Left renal cortex interstitium (tissue), 4 donors: ENCODE results near the gene RAB43. TPM values are rescaled to one million over a fixed set of nuclear protein-coding genes. Genes with fewer than 3 reads are reported as not detected.
A peak's percentile ranks its signal among the peaks of the same experiment; 100 is the strongest.
"Not testable (repeated sequence)": the region's sequence is repeated elsewhere in the genome, so short reads cannot be mapped to it uniquely, and the experiment has no call there.

Experiments
- DNase-seq, 4 donors: peaks; one replicate each; pipeline ENCODE4 v3.0.0-alpha.2; 2013; ENCODE audit warnings: low read depth in 4 of 4, low spot score in 2 of 4, missing footprints in 1 of 4
- polyA plus RNA-seq, 4 donors: library from polyadenylated mRNA; unstranded; fragments of 120-200 nt; gene quantifications; one replicate each; pipeline ENCODE4 v1.2.1, GENCODE V29; 2013; ENCODE audit not compliant: insufficient read length in 4 of 4

RAB43 gene
- polyA plus RNA-seq, 4 donors: 5.1 to 8.5 (median 7.1) TPM

DNA sequence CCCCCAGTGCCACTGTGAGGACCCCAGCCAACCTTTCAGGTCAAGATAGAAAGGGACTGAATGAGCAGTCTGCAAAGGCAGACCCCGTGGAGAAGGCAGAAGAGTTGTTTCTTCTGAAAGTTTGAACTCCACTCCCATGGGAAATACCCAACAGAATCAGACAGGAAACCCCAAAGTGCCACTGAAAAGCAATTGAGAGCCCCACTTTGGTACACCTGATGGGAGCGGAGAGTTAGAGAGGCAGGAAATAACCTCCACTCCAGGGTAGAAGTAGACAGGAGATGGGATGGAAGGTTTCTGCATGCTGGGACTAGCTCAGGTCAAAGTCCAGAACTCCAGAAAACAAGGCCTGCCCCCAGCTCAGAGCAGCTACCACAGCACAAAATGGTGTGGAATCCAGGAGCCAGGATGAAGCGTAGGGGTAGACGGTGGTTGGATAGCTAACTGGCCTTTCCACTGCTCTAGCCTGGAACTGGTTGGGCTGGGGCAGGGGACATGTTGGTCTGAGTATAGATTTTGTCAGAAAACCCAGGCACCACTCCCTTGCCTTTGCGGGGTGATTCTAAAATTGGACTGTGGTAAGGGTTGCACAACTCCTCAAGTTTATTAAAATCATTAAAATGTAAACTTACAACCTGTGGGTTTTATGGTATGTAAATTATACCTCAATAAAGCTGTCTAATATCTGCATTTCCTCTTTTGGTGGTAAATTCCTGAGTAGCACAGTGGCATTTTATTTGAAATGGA lies 1.9 kb upstream of the RAB43 start:
- DNase-seq: no peak

DNA sequence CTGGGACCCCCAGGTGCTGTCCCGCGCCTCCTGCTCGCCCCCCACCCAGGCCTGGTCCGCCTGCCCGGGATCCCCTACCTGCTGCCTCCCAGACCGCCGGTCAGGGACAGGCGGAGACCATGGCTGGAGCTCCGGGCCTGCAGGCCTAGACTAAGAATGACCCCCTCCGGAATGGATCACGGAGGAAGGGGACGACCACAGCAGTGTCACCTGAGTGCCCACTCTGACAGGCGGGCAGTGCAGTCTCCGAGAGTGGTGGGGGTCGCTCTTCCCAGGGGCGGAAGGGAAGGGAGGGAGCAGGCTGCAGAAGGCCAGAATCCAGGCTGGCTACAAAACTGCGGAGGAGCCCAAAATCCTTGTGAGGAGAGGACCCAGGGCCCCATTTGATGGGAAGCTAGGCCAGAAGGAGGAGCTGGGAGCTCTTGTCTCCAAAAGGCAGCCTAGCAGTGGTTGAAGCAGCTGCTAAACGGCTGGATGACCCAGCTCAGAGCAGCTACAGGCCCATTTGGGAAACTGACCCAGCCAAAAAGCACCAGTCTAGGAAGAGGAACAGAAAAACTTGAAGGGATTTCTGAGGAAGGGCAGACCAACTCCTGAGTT lies 908 bp upstream of the RAB43 start:
- no peak for DNase-seq

DNA sequence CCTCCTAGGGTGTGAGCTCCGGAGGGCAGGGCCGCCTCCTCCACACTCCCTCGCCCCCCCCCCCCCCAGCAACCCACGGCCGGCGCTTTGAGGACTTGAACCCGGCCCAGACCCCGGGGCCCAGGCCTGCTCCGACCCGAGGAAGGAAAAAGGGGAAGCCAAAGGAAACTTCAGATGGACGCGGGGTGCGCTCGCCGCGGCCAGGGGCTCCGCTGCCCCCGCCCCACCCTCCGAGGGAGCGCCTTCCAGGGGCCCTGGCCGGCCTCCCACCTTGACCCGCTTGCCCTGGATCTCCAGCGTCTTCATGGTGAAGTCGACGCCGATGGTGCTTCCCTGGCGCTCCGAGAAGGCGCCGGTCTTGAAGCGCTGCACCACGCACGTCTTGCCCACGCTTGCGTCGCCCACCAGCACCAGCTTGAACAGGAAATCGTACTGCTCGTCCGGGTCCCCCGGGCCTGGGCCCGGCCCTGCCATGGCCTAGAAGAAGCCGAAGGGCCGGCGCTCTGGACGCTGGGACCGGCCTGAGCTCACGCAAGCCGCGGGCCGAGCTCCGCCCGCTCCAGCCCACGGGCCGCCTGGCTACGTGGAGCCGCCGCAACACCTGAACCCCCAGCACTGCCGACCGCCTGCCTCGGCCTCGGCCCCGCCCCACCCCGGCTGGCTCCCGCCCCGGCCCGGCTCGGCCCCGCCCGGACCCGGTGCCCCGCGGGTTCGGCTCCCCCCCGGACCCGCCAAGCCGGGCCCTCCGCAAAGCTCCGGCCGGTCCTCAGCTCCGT lies 400 bp downstream of the RAB43 start:
- no peak for DNase-seq

DNA sequence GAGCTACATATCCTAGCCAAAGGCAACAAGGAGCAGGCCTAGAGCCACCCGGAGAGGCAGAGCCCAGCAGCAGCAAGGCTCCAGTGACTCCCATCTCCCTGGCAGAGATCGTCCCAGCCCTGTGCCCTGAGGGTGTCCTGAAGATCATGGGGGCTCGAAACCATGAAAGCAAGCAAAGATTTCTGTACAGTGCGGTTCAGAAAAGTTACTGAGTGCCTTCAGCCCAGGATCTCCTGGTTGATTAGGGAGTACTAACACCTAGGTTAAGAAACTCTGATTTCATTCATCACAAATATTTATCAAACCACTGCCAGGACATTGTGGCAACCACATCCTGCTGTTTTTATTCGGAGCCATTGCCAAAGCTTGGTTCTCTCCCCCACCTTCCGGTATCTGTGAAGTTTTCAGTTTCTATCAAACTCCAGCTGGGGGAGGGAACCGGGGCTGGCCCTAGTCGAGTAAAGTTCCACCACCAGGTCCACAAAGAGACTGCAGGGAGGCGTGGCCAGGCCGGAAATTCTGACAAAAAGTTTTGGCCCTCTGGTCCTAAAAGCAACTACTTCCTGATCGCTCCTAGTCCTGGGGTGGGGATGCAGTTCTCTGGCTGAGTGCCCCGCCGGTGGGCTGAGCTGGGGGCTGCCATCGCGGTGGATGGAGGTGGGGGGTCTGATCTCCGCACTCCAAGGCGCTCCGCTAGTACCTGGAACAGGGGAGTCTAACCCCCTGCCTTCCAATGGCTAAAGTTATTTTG lies 1.2 kb downstream of the RAB43 start:
- peak in 3 of 4 donors; percentile 67 to 85 (median 76) for DNase-seq

DNA sequence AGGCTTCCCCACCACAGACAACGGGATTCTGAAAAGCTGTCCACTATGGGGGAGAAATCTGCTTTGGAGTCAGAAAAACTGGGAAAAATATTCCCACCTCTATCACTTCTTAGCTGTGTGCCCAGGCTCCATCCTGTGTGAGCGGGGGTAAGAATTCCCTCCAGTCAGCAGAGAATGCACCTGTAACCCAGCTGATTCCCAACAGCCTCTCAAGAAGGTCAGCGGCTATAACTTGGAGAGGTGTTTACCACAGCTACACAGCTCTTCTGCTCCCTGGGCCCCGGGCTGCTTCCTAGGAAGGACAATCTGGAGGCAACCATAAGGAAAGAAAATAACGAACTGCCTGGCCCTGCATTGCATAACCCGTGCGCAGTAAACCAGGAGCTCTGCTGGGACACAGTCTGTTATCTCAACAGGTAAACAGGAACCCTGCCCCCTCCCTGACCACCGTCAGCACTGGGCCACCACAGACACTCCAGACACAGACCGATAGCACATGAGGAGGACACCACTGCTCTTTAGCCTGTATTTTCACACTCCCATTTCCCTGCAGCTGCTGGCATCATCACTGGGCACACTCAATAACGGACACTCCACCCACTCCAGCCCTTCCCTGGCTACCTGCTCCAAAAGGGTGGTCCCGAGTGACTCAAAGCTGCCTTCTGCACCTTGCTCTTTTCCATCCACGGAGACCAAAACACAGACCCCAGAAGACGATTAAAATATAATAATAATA lies 2.1 kb downstream of the RAB43 start:
- DNase-seq: no peak

DNA sequence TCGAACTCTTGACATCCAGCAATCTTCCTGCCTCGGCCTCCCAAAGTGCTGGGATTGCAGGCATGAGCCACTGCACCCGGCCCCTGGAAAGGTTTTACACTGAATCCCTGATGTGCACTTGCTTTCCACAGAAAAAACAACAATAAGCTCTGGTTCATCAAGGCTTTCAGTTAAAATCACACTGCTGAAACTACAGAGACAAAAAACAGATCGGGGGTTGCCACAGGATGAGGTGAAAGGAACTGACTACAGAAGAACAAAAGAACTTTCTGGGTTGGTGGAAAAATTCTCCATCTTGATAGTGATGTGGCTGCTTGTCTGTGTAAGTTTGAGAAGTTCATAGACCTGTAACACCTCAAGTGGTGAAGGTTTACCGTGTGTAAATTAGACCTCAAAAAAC lies 2.9 kb downstream of the RAB43 start:
- no peak for DNase-seq

GRCh38 chr3:129117134-129117533 lies 4.5 kb downstream of the RAB43 start:
- no peak for DNase-seq

DNA sequence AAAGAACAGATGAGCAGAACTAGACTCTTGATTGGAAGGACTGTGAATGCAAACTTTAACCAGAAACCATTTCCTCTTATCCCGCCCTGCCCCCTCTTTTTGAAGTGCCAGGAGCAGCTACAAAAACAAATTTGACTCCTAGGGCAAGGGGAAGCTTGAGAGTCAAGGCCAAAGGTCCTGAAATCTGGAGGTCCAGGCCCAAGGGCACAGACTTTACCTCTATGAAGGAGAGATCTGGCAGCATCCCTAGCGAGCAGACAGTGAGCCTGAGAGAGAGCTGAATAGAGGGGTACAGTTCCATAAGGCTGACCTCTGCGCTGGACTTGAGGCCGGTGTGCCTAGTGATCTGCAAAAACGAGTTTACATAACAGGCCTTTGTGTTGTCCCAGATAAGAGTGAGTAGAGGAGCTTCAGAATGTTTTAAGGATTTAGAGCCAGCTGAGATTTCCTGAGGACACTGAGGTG lies 5.1 kb downstream of the RAB43 start:
- DNase-seq: no peak

GRCh38 chr3:129114455-129114854 lies 7.1 kb downstream of the RAB43 start:
- DNase-seq: no peak

GRCh38 chr3:129112308-129113052 lies 9.1 kb downstream of the RAB43 start:
- no peak for DNase-seq

GRCh38 chr3:129111076-129111780 lies 10.4 kb downstream of the RAB43 start:
- DNase-seq: not testable (repeated sequence)

- DNase-seq: no peak
Measured at GRCh38 chr3:129107793-129108192, 13.8 kb downstream of the RAB43 start.

DNA sequence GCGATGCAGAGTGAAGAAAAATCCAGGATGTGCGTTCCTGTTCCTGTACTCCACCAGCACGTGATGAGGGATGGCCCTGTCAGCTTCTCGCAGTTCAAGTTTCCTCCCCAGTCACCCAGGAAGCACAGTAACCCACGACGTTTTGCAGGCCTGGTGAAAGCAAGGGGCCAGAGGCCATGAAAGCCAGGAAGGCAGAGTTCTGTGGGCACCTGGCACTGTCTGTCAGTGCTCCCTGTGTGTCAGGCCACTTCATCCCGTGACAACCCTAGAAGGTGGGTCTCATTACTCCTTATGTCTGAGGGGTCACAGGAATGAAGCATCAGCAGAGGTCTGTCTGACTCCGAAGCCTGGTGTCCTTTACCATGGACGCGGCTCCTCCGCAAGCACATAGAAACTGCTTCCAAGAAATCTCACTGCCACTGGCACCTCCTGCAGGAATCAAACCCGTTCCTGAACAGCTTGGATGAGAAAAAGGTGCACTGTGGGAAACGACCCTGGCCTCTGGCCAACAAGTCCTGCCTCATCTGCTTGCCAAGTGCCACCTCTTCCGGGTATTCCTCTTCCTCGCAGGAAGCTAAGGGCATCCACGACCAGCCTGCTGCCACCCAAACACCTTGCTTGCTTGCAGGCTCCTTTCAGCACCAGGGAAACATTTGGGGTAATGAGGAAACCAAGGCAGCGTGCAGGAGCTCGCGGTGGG lies 14.6 kb downstream of the RAB43 start:
- DNase-seq: no peak

GRCh38 chr3:129106320-129106719 lies 15.3 kb downstream of the RAB43 start:
- no peak for DNase-seq

GRCh38 chr3:129105862-129106261 lies 15.7 kb downstream of the RAB43 start:
- DNase-seq: no peak

GRCh38 chr3:129104498-129105079 lies 17.0 kb downstream of the RAB43 start:
- DNase-seq: no peak

DNA sequence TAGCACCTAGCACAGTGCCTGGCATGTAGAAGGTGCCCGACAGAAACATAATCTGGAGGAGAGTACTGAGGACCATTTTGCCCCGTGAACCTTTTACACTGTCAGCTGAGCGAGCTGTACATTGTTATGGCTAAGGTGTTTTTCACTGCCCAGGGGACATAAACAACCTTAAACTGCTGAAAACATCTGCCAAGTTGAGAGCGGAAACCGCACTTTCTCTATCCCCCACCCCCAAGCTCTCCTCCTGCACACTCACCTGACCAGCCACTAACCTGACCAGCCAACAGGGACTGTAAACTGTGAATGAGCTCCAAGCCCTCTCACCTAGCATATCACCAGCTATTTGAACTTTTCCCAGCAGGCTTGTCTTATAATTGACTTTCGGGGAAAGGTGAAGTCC lies 17.6 kb downstream of the RAB43 start:
- DNase-seq: no peak

- no peak for DNase-seq
Measured at GRCh38 chr3:129103296-129103695, 18.3 kb downstream of the RAB43 start.
